Loucy (cell line): ENCODE results near the gene CAMKMT.

Experiments used
- H2AFZ ChIP-seq: fragments of 200-600 bp; sonication (generic); 2 replicates; pipeline ENCODE4 v1.6.0; 2016; ENCODE audit warnings: antibody characterized with exemption, mild to moderate bottlenecking, low read length, moderate library complexity
- H3F3A ChIP-seq: fragments of 200-600 bp; 2 replicates; pipeline ENCODE4 v1.6.0; 2016; ENCODE audit warnings: antibody characterized with exemption, low read depth, mild to moderate bottlenecking
- H3K27me3 ChIP-seq: fragments of 200-600 bp; sonication (generic); 2 replicates; pipeline ENCODE4 v1.6.1; 2014; ENCODE audit warnings: low read length, mild to moderate bottlenecking; ENCODE audit not compliant: insufficient read depth, poor library complexity, severe bottlenecking
- H3K36me3 ChIP-seq: fragments of 200-600 bp; sonication (generic); 2 replicates; pipeline ENCODE4 v1.6.1; 2016; ENCODE audit warnings: low read length; ENCODE audit not compliant: insufficient read depth
- H3K4me1 ChIP-seq: fragments of 200-600 bp; sonication (generic); 2 replicates; pipeline ENCODE4 v1.5.1; 2014; ENCODE audit warnings: low read length, mild to moderate bottlenecking; ENCODE audit not compliant: insufficient read depth, poor library complexity, severe bottlenecking
- H3K4me2 ChIP-seq: fragments of 200-600 bp; sonication (generic); 2 replicates; pipeline ENCODE4 v1.6.0; 2014; ENCODE audit warnings: antibody characterized with exemption, low read length, low read depth, mild to moderate bottlenecking; ENCODE audit not compliant: poor library complexity, severe bottlenecking
- H3K4me3 ChIP-seq: fragments of 200-600 bp; sonication (generic); 2 replicates; pipeline ENCODE4 v1.5.1; 2014; ENCODE audit warnings: low read length, mild to moderate bottlenecking, mixed read lengths; ENCODE audit not compliant: poor library complexity, severe bottlenecking
- H3K79me2 ChIP-seq: fragments of 200-600 bp; sonication (generic); 2 replicates; pipeline ENCODE4 v1.6.1; 2014; ENCODE audit warnings: low read length; ENCODE audit not compliant: insufficient read depth
- H3K9ac ChIP-seq: fragments of 200-600 bp; sonication (generic); 2 replicates; pipeline ENCODE4 v1.6.0; 2014; ENCODE audit warnings: mild to moderate bottlenecking, low read depth, low read length, moderate library complexity; ENCODE audit not compliant: poor library complexity, severe bottlenecking
- H3K9me2 ChIP-seq: fragments of 200-600 bp; sonication (generic); replicated peaks from 2 replicates; pipeline ENCODE4 v1.6.1; 2016; ENCODE audit warnings: low read depth, low read length, mixed read lengths
- H3K9me3 ChIP-seq: fragments of 200-600 bp; sonication (generic); 2 replicates; pipeline ENCODE4 v1.6.1; 2014; ENCODE audit warnings: mild to moderate bottlenecking, antibody characterized with exemption, low read length, low read depth; ENCODE audit not compliant: insufficient read depth
- H4K20me1 ChIP-seq: fragments of 200-600 bp; sonication (generic); 2 replicates; pipeline ENCODE4 v1.6.0; 2014; ENCODE audit warnings: antibody characterized with exemption, low read length, mild to moderate bottlenecking; ENCODE audit not compliant: insufficient read depth, poor library complexity, severe bottlenecking
- EZH2phosphoT487 ChIP-seq: fragments of 200-600 bp; IDR thresholded peaks from 2 replicates; pipeline ENCODE4 v1.6.1; 2018; ENCODE audit warnings: antibody characterized with exemption, mild to moderate bottlenecking, moderate library complexity, borderline replicate concordance
- TF ChIP-seq, protein P1 (sequence below): fragments of 200-600 bp; sonication (generic); conservative IDR thresholded peaks from 2 replicates; pipeline ENCODE4 v1.5.1; 2014; ENCODE audit warnings: mild to moderate bottlenecking, antibody characterized with exemption, low read length

CAMKMT gene

DNA sequence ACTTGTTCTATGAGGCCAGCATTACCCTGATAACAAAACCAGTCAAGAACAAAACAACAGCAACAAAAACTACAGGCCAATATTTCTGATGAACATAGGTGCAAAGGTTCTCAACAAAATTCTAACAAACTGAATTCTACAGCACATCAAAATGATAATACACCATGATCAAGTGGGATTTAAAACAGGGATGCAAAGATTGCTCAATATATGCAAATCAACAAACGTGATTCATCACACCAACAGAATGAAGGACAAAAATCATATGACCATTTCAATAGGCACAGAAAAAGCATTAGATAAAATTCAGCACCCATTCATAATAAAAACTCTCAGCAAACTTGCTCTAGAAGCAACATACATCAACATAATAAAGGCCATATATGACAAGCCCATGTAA is 173.6 kb downstream of the CAMKMT start:
- no peak overlapping the region for H3K4me2 ChIP-seq
- no peaks in the 10 kb centered on the region for H3K9me3 ChIP-seq
- H3K36me3 ChIP-seq, result no peaks in the 10 kb centered on the region
- H3K79me2 ChIP-seq, result no peaks in the 10 kb centered on the region
- no peaks in the 10 kb centered on the region for H3K4me1 ChIP-seq
- no peak overlapping the region for H3K9ac ChIP-seq
- no peak overlapping the region for H2AFZ ChIP-seq
- TF ChIP-seq EZH2phosphoT487, result no peak
- TF ChIP-seq, protein P1, sequence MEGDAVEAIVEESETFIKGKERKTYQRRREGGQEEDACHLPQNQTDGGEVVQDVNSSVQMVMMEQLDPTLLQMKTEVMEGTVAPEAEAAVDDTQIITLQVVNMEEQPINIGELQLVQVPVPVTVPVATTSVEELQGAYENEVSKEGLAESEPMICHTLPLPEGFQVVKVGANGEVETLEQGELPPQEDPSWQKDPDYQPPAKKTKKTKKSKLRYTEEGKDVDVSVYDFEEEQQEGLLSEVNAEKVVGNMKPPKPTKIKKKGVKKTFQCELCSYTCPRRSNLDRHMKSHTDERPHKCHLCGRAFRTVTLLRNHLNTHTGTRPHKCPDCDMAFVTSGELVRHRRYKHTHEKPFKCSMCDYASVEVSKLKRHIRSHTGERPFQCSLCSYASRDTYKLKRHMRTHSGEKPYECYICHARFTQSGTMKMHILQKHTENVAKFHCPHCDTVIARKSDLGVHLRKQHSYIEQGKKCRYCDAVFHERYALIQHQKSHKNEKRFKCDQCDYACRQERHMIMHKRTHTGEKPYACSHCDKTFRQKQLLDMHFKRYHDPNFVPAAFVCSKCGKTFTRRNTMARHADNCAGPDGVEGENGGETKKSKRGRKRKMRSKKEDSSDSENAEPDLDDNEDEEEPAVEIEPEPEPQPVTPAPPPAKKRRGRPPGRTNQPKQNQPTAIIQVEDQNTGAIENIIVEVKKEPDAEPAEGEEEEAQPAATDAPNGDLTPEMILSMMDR, result no peak
- H3K27me3 ChIP-seq, result no peaks in the 10 kb centered on the region
- no peaks in the 10 kb centered on the region for H3F3A ChIP-seq
- no peaks in the 10 kb centered on the region for H3K9me2 ChIP-seq
- H3K4me3 ChIP-seq, result no peak overlapping the region
- no peaks in the 10 kb centered on the region for H4K20me1 ChIP-seq

DNA sequence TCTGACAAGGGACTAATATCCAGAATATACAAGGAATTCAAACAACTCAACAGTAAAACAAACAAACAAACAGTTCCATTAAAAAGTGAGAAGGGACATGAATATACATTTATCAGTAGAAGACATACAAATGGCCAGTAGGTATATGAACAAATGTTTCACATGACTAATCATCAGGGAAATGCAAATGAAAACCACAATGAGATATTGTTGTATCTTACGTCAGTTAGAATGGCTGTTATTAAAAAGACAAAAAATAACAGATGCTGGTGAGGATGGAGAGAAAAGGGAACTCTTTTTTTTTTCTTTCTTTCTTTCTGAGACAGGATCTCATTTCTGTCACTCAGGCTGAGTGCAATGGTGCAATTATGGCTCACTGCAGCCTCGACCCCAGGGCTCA is 175.5 kb downstream of the CAMKMT start:
- Histone ChIP-seq H3K36me3 (no peaks in the 10 kb centered on the region), H3K9me2 (no peaks in the 10 kb centered on the region), H4K20me1 (no peaks in the 10 kb centered on the region), H3K27me3 (no peaks in the 10 kb centered on the region), H3K79me2 (no peaks in the 10 kb centered on the region), H3K4me1 (no peaks in the 10 kb centered on the region), H3K9me3 (no peaks in the 10 kb centered on the region), H3K4me2 (no peak overlapping the region), H3K4me3 (no peak overlapping the region), H2AFZ (no peak overlapping the region), H3K9ac (no peak overlapping the region), H3F3A (no peaks in the 10 kb centered on the region)
- TF ChIP-seq, protein P1, result no peak
- TF ChIP-seq EZH2phosphoT487, result no peak

DNA sequence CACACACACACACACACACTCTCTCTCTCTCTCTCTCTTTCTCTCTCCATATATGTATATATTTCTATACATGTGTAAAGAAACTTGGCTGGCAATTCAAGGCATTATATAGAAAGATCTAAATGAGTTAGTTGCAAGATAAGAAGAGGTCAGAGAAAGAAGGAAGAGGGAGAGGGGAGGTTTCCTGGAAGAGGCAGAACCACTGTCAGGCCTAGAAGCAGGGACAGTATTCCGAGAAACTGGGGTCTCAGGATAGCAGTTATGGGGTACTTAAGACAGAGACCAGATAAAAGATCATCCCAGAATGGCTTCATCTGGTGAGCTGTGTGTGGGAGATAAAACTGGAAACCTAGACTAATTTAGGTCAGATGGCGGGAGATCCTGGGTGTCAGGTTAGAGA is 180.8 kb downstream of the CAMKMT start:
- TF ChIP-seq, protein P1, result no peak
- no peak for TF ChIP-seq EZH2phosphoT487
- Histone ChIP-seq H3K9ac (no peak overlapping the region), H3K27me3 (no peaks in the 10 kb centered on the region), H3K9me3 (no peaks in the 10 kb centered on the region), H3K4me2 (no peak overlapping the region), H3F3A (no peaks in the 10 kb centered on the region), H4K20me1 (no peaks in the 10 kb centered on the region), H3K79me2 (no peaks in the 10 kb centered on the region), H3K4me3 (no peak overlapping the region), H2AFZ (no peak overlapping the region), H3K36me3 (no peaks in the 10 kb centered on the region), H3K9me2 (no peaks in the 10 kb centered on the region), H3K4me1 (no peaks in the 10 kb centered on the region)
